ENCODE results near the gene P2RY10.

Gene P2RY10

GRCh38 chrX:78934866-78935265 is 10.3 kb upstream of the P2RY10 start:
- Histone ChIP-seq H4K91ac (ENCODE audit: low read length) (no peak overlapping the region), H3K4ac (ENCODE audit: low read depth in 1 of 2, low read length in 2 of 2) (no peak overlapping the region), H2BK5ac (ENCODE audit: low read depth, low read length, poor library complexity, severe bottlenecking) (no peak overlapping the region), H3K4me3 (ENCODE audit: insufficient read depth in 1 of 2, low read depth in 1 of 2, low read length in 2 of 2) (no peak overlapping the region), H3K14ac (ENCODE audit: low read length in 2 of 2) (no peak overlapping the region), H3K36me3 (ENCODE audit: control insufficient read depth in 1 of 2, insufficient read depth in 2 of 2, low read depth in 1 of 2, low read length in 2 of 2) (no peaks in the 10 kb centered on the region), H3K4me2 (ENCODE audit: low read length, poor library complexity, severe bottlenecking) (no peak overlapping the region), H2BK12ac (ENCODE audit: low read length in 2 of 2) (no peak overlapping the region), H3K9me3 (ENCODE audit: control insufficient read depth, low read length) (no peaks in the 10 kb centered on the region), H3K27ac (ENCODE audit: low read length, poor library complexity, severe bottlenecking) (no peak overlapping the region), H3K9ac (ENCODE audit: low read length) (no peak overlapping the region), H4K8ac (ENCODE audit: low read length) (no peak overlapping the region), H3K23ac (ENCODE audit: low read length in 2 of 2) (no peak overlapping the region), H2BK15ac (ENCODE audit: low read depth, poor library complexity, severe bottlenecking) (no peak overlapping the region), H2BK120ac (ENCODE audit: low read depth, low read length) (no peak overlapping the region), H3K79me1 (replicated peaks; ENCODE audit: low read length, poor library complexity, severe bottlenecking) (no peaks in the 10 kb centered on the region), H2AFZ (ENCODE audit: low read depth, low read length) (no peak overlapping the region), H3K4me1 (ENCODE audit: control insufficient read depth, insufficient read depth, low read depth, low read length) (no peaks in the 10 kb centered on the region), H3K18ac (ENCODE audit: low read depth in 1 of 2, low read length in 2 of 2) (no peak overlapping the region), H2AK5ac (ENCODE audit: low read length, severe bottlenecking) (no peak overlapping the region), H3K27me3 (ENCODE audit: control insufficient read depth in 1 of 2, insufficient read depth in 1 of 2, low read length in 2 of 2) (no peaks in the 10 kb centered on the region)
- no peak for DNase-seq
- 91% methylated on average over 7 of the region's 7 CpGs for WGBS

- no peak for DNase-seq
- Histone ChIP-seq H2AK5ac (ENCODE audit: low read length, severe bottlenecking) (no peak overlapping the region), H2AFZ (ENCODE audit: low read depth, low read length) (no peak overlapping the region), H3K14ac (ENCODE audit: low read length in 2 of 2) (no peak overlapping the region), H4K8ac (ENCODE audit: low read length) (no peak overlapping the region), H3K4me1 (ENCODE audit: control insufficient read depth, insufficient read depth, low read depth, low read length) (no peaks in the 10 kb centered on the region), H3K9me3 (ENCODE audit: control insufficient read depth, low read length) (no peaks in the 10 kb centered on the region), H2BK120ac (ENCODE audit: low read depth, low read length) (no peak overlapping the region), H3K23ac (ENCODE audit: low read length in 2 of 2) (no peak overlapping the region), H2BK15ac (ENCODE audit: low read depth, poor library complexity, severe bottlenecking) (no peak overlapping the region), H2BK12ac (ENCODE audit: low read length in 2 of 2) (no peak overlapping the region), H3K79me1 (replicated peaks; ENCODE audit: low read length, poor library complexity, severe bottlenecking) (no peaks in the 10 kb centered on the region), H3K4me3 (ENCODE audit: insufficient read depth in 1 of 2, low read depth in 1 of 2, low read length in 2 of 2) (no peak overlapping the region), H3K27ac (ENCODE audit: low read length, poor library complexity, severe bottlenecking) (no peak overlapping the region), H4K91ac (ENCODE audit: low read length) (no peak overlapping the region), H3K4me2 (ENCODE audit: low read length, poor library complexity, severe bottlenecking) (no peak overlapping the region), H3K4ac (ENCODE audit: low read depth in 1 of 2, low read length in 2 of 2) (no peak overlapping the region), H3K27me3 (ENCODE audit: control insufficient read depth in 1 of 2, insufficient read depth in 1 of 2, low read length in 2 of 2) (no peaks in the 10 kb centered on the region), H3K36me3 (ENCODE audit: control insufficient read depth in 1 of 2, insufficient read depth in 2 of 2, low read depth in 1 of 2, low read length in 2 of 2) (no peaks in the 10 kb centered on the region), H3K18ac (ENCODE audit: low read depth in 1 of 2, low read length in 2 of 2) (no peak overlapping the region), H2BK5ac (ENCODE audit: low read depth, low read length, poor library complexity, severe bottlenecking) (no peak overlapping the region), H3K9ac (ENCODE audit: low read length) (no peak overlapping the region)
- 47% methylated on average over 2 of the region's 3 CpGs for WGBS
Observed at GRCh38 chrX:78944351-78944750, 840 bp upstream of the P2RY10 start.

- Histone ChIP-seq H4K8ac (ENCODE audit: low read length) (no peak overlapping the region), H3K4ac (ENCODE audit: low read depth in 1 of 2, low read length in 2 of 2) (no peak overlapping the region), H3K27ac (ENCODE audit: low read length, poor library complexity, severe bottlenecking) (no peak overlapping the region), H2BK15ac (ENCODE audit: low read depth, poor library complexity, severe bottlenecking) (no peak overlapping the region), H2BK5ac (ENCODE audit: low read depth, low read length, poor library complexity, severe bottlenecking) (no peak overlapping the region), H2BK120ac (ENCODE audit: low read depth, low read length) (no peak overlapping the region), H3K79me1 (replicated peaks; ENCODE audit: low read length, poor library complexity, severe bottlenecking) (no peaks in the 10 kb centered on the region), H2AFZ (ENCODE audit: low read depth, low read length) (no peak overlapping the region), H3K27me3 (ENCODE audit: control insufficient read depth in 1 of 2, insufficient read depth in 1 of 2, low read length in 2 of 2) (no peaks in the 10 kb centered on the region), H3K4me1 (ENCODE audit: control insufficient read depth, insufficient read depth, low read depth, low read length) (no peaks in the 10 kb centered on the region), H3K36me3 (ENCODE audit: control insufficient read depth in 1 of 2, insufficient read depth in 2 of 2, low read depth in 1 of 2, low read length in 2 of 2) (no peaks in the 10 kb centered on the region), H4K91ac (ENCODE audit: low read length) (no peak overlapping the region), H3K9ac (ENCODE audit: low read length) (no peak overlapping the region), H3K9me3 (ENCODE audit: control insufficient read depth, low read length) (no peaks in the 10 kb centered on the region), H2BK12ac (ENCODE audit: low read length in 2 of 2) (no peak overlapping the region), H3K14ac (ENCODE audit: low read length in 2 of 2) (no peak overlapping the region), H3K4me2 (ENCODE audit: low read length, poor library complexity, severe bottlenecking) (no peak overlapping the region), H2AK5ac (ENCODE audit: low read length, severe bottlenecking) (no peak overlapping the region), H3K23ac (ENCODE audit: low read length in 2 of 2) (no peak overlapping the region), H3K4me3 (ENCODE audit: insufficient read depth in 1 of 2, low read depth in 1 of 2, low read length in 2 of 2) (no peak overlapping the region), H3K18ac (ENCODE audit: low read depth in 1 of 2, low read length in 2 of 2) (no peak overlapping the region)
- WGBS = no CpG with 5 or more reads among the region's 1 CpG
- no peak for DNase-seq
Observed at GRCh38 chrX:78946178-78946931, 1.2 kb downstream of the P2RY10 start.

- no peak overlapping the region for H2BK12ac ChIP-seq (ENCODE audit: low read length in 2 of 2)
- no peak overlapping the region for H2BK15ac ChIP-seq (ENCODE audit: low read depth, poor library complexity, severe bottlenecking)
- no peak overlapping the region for H3K4ac ChIP-seq (ENCODE audit: low read depth in 1 of 2, low read length in 2 of 2)
- no peaks in the 10 kb centered on the region for H3K4me1 ChIP-seq (ENCODE audit: control insufficient read depth, insufficient read depth, low read depth, low read length)
- H3K27me3 ChIP-seq (ENCODE audit: control insufficient read depth in 1 of 2, insufficient read depth in 1 of 2, low read length in 2 of 2) = no peaks in the 10 kb centered on the region
- no peak overlapping the region for H4K91ac ChIP-seq (ENCODE audit: low read length)
- no peak overlapping the region for H3K4me3 ChIP-seq (ENCODE audit: insufficient read depth in 1 of 2, low read depth in 1 of 2, low read length in 2 of 2)
- no peaks in the 10 kb centered on the region for H3K36me3 ChIP-seq (ENCODE audit: control insufficient read depth in 1 of 2, insufficient read depth in 2 of 2, low read depth in 1 of 2, low read length in 2 of 2)
- H3K79me1 ChIP-seq (replicated peaks; ENCODE audit: low read length, poor library complexity, severe bottlenecking) = no peaks in the 10 kb centered on the region
- H3K18ac ChIP-seq (ENCODE audit: low read depth in 1 of 2, low read length in 2 of 2) = no peak overlapping the region
- no CpG with 5 or more reads among the region's 3 CpGs for WGBS
- H3K14ac ChIP-seq (ENCODE audit: low read length in 2 of 2) = no peak overlapping the region
- no peaks in the 10 kb centered on the region for H3K9me3 ChIP-seq (ENCODE audit: control insufficient read depth, low read length)
- no peak overlapping the region for H2BK5ac ChIP-seq (ENCODE audit: low read depth, low read length, poor library complexity, severe bottlenecking)
- no peak overlapping the region for H3K27ac ChIP-seq (ENCODE audit: low read length, poor library complexity, severe bottlenecking)
- no peak overlapping the region for H2AFZ ChIP-seq (ENCODE audit: low read depth, low read length)
- no peak for DNase-seq
- no peak overlapping the region for H3K4me2 ChIP-seq (ENCODE audit: low read length, poor library complexity, severe bottlenecking)
- H2AK5ac ChIP-seq (ENCODE audit: low read length, severe bottlenecking) = no peak overlapping the region
- no peak overlapping the region for H4K8ac ChIP-seq (ENCODE audit: low read length)
- no peak overlapping the region for H2BK120ac ChIP-seq (ENCODE audit: low read depth, low read length)
- no peak overlapping the region for H3K9ac ChIP-seq (ENCODE audit: low read length)
- H3K23ac ChIP-seq (ENCODE audit: low read length in 2 of 2) = no peak overlapping the region
Observed at GRCh38 chrX:78950009-78950835, 5.0 kb downstream of the P2RY10 start.

Data from mesenchymal stem cell (in vitro differentiated cells and primary cell).